ENCODE measurements around the gene CDH15. TPM values are rescaled to one million over a fixed set of nuclear protein-coding genes. Genes with fewer than 3 reads are reported as not detected.

Gene CDH15
- total and polyA plus RNA-seq, 8 donors = 0.09 to 2.5 (median 1.4) TPM; not detected in 2

DNA sequence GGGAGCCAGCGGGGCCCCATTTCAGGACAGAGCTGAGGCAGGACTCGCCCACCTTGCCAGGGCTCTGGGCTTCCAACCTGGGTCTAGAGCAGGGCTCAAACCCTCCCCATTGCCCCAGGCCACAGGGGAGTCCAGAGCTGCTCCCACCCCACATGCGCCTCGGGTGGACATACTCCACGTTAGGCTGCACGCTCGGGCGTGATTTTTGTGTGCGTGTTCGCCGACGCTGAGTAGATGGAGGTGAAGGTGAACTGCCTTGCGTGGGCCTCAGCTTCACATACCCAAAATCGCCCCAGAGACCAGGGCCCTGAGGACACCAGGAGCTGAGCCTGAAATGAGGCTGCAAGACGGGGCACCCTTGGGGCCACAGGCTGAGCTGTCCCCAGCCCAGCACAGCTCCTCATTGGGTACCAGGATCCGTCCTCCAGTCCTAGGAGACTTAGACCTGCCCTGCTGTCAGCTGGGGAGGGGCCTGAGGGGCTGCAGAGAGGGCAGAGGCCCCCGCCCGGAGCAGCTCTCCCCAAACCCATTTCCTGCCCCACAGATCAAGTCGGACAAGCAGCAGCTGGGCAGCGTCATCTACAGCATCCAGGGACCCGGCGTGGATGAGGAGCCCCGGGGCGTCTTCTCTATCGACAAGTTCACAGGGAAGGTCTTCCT, 8.2 kb downstream of the CDH15 start:
- Histone ChIP-seq H3K4me3 (no peak overlapping the region), H3K9me3 (no peaks in the 10 kb centered on the region), H3K36me3 (no peaks in the 10 kb centered on the region), H3K27me3 (no peaks in the 10 kb centered on the region), H3K27ac (no peak overlapping the region), H3K4me1 (no peaks in the 10 kb centered on the region)
- 75 to 76% methylated on average over 25 of the region's 25 CpGs for WGBS, 2 donors
- DNase-seq = peak in 1 of 6 donors; percentile 64
- TF ChIP-seq, protein P1, sequence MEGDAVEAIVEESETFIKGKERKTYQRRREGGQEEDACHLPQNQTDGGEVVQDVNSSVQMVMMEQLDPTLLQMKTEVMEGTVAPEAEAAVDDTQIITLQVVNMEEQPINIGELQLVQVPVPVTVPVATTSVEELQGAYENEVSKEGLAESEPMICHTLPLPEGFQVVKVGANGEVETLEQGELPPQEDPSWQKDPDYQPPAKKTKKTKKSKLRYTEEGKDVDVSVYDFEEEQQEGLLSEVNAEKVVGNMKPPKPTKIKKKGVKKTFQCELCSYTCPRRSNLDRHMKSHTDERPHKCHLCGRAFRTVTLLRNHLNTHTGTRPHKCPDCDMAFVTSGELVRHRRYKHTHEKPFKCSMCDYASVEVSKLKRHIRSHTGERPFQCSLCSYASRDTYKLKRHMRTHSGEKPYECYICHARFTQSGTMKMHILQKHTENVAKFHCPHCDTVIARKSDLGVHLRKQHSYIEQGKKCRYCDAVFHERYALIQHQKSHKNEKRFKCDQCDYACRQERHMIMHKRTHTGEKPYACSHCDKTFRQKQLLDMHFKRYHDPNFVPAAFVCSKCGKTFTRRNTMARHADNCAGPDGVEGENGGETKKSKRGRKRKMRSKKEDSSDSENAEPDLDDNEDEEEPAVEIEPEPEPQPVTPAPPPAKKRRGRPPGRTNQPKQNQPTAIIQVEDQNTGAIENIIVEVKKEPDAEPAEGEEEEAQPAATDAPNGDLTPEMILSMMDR (IDR thresholded peaks at IDR 0.05) = no peak
- intact Hi-C loops (cut with DNase I) = loop anchor here in 1 of 3 donors (10.0 kb wide), 1 partner anchor 365 kb away; the partner anchor contains the start of gene APRT
- FAIRE-seq = no peak
- no peak for ATAC-seq

DNA sequence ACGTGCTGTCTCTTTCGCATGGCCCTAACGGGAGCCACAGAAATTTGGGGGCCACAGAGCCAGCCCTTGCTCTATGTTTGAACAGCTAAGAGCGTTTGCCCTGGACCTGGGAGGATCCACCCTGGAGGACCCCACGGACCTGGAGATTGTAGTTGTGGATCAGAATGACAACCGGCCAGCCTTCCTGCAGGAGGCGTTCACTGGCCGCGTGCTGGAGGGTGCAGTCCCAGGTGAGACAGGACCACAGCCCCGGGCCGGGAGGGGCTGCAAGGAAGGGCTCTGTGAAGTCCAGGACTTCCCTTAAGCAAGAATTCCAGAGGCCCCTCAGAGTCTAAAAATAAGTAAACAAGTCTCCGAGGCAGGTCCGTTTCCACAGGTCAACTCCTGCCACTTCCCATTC, 11.9 kb downstream of the CDH15 start:
- Histone ChIP-seq H3K4me3 (no peak overlapping the region), H3K27me3 (no peaks in the 10 kb centered on the region), H3K36me3 (no peaks in the 10 kb centered on the region), H3K4me1 (no peaks in the 10 kb centered on the region), H3K9me3 (no peaks in the 10 kb centered on the region), H3K27ac (no peak overlapping the region)
- ATAC-seq = no peak
- TF ChIP-seq, protein P1 (IDR thresholded peaks at IDR 0.05) = no peak
- FAIRE-seq = no peak
- intact Hi-C loops (cut with DNase I) = no loop called here
- WGBS, 2 donors = 22 to 25% methylated on average over 13 of the region's 13 CpGs
- DNase-seq = peak in 2 of 6 donors; percentile 15 to 49

GRCh38 chr16:89183975-89184676, 12.6 kb downstream of the CDH15 start:
- H3K27me3 ChIP-seq = no peaks in the 10 kb centered on the region
- H3K27ac ChIP-seq = no peak overlapping the region
- intact Hi-C loops (cut with DNase I) = no loop called here
- DNase-seq = peak in 2 of 6 donors; percentile 17 to 71
- H3K9me3 ChIP-seq = no peaks in the 10 kb centered on the region
- WGBS, 2 donors = 56 to 63% methylated on average over 26 of the region's 26 CpGs
- ATAC-seq = peak in 1 of 4 donors; percentile 20
- TF ChIP-seq, protein P1 (IDR thresholded peaks at IDR 0.05) = no peak
- no peaks in the 10 kb centered on the region for H3K4me1 ChIP-seq
- H3K4me3 ChIP-seq = no peak overlapping the region
- no peaks in the 10 kb centered on the region for H3K36me3 ChIP-seq
- FAIRE-seq = no peak

GRCh38 chr16:89184677-89184932, 13.1 kb downstream of the CDH15 start:
- no peak overlapping the region for H3K27ac ChIP-seq
- WGBS, 2 donors = 62 to 67% methylated on average over 9 of the region's 9 CpGs
- ATAC-seq = peak in 1 of 4 donors; percentile 4
- no peaks in the 10 kb centered on the region for H3K27me3 ChIP-seq
- TF ChIP-seq, protein P1 (IDR thresholded peaks at IDR 0.05) = no peak
- no peaks in the 10 kb centered on the region for H3K36me3 ChIP-seq
- no peaks in the 10 kb centered on the region for H3K4me1 ChIP-seq
- no peak for FAIRE-seq
- no peaks in the 10 kb centered on the region for H3K9me3 ChIP-seq
- no peak overlapping the region for H3K4me3 ChIP-seq
- peak in 2 of 6 donors; percentile 8 to 21 for DNase-seq
- intact Hi-C loops (cut with DNase I) = no loop called here
